Suppressor macrophage treated with lipopolysaccharide for 4 hours (primary cell): ENCODE measurements around the gene CCDC185.

Experiments
- DNase-seq: peaks from one replicate; pipeline ENCODE4 v3.0.0-alpha.2; 2020

Gene CCDC185

DNA sequence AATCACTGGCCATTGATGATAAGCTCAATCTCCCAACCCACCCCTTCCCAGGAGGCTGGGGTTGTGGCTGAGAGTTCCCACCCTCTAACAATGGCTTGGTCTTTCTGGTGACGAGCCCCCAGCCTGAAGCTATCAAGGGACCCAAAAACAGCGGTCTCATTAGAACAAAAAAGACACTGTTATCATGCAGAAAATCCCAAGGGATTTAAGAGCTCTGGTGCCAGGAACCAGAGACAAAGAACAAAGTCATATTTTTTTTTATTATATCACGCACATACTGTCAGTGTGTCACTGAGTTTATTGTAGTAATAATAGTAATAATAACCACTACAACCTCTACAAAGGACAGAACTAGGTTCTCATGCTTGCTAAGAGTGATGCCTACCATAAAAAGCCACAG lies 43.9 kb downstream of the CCDC185 start:
- DNase-seq: no peak

DNA sequence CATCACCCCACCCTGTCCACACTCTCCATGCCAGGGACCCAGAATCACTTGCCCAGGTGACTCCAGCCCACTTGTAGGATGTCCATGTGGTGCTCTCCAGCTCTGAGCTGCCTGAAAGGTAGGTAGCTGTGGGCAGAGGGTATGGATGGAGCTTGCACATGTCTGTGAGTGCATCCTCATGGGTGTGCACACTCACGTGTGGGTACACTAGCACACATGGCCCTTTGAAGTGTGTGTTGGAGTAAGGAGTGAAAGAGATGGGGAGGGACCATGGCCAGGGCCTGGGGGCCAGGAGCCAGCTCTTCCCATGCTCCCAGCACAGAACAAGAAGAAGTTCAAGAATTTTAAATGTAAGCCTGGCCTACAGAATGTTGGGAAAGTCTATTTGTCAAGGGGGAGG lies 50.2 kb downstream of the CCDC185 start:
- DNase-seq: no peak

DNA sequence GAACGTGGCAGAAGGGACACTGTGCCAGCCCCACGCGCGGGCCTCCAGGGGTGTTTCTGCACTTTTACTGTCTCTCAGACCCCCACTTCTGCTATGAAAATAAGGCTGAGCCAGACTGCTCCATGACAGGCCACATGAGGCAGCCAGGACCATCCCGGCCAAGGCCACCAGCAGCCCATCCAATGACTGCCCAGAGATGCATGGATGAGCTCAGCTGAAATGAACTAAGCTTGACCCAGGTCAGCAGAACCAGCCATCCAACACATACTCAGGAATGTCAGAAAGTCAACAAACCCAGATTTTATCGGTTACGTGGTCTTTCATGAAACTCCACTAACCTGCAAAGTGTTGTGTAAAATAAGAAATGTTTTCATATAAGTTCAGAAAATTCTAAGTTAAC lies 51.2 kb downstream of the CCDC185 start:
- no peak for DNase-seq
